Measurements from ENCODE around the gene SLC10A2. TPM values are rescaled to one million over a fixed set of nuclear protein-coding genes. Genes with fewer than 3 reads are reported as not detected.
"Not testable (repeated sequence)": the region's sequence is repeated elsewhere in the genome, so short reads cannot be mapped to it uniquely, and the experiment has no call there.

Gene SLC10A2
- total RNA-seq, 2 donors from 2014 or later = not detected

GRCh38 chr13:103101500-103101899, 35.3 kb upstream of the SLC10A2 start:
- no peaks in the 10 kb centered on the region for H3K27me3 ChIP-seq
- no peaks in the 10 kb centered on the region for H3K4me1 ChIP-seq
- H3K9me3 ChIP-seq = no peaks in the 10 kb centered on the region
- no peak overlapping the region for H3K27ac ChIP-seq
- H3K4me3 ChIP-seq = no peak overlapping the region
- no peak for DNase-seq (ENCODE audit: low spot score)
- no peaks in the 10 kb centered on the region for H3K36me3 ChIP-seq
- no peak for TF ChIP-seq CTCF (IDR thresholded peaks at IDR 0.05)

- TF ChIP-seq CTCF (IDR thresholded peaks at IDR 0.05) = no peak
- Histone ChIP-seq H3K27me3 (no peaks in the 10 kb centered on the region), H3K4me1 (no peaks in the 10 kb centered on the region), H3K9me3 (no peaks in the 10 kb centered on the region), H3K27ac (no peak overlapping the region), H3K36me3 (no peaks in the 10 kb centered on the region), H3K4me3 (no peak overlapping the region)
- no peak for DNase-seq (ENCODE audit: low spot score)
These were observed 34.6 kb upstream of the SLC10A2 start for GRCh38 chr13:103100830-103101229.

GRCh38 chr13:103099722-103100293, 33.6 kb upstream of the SLC10A2 start:
- Histone ChIP-seq H3K27ac (no peak overlapping the region), H3K36me3 (no peaks in the 10 kb centered on the region), H3K4me1 (no peaks in the 10 kb centered on the region), H3K27me3 (no peaks in the 10 kb centered on the region), H3K9me3 (no peaks in the 10 kb centered on the region), H3K4me3 (no peak overlapping the region)
- TF ChIP-seq CTCF (IDR thresholded peaks at IDR 0.05) = no peak
- DNase-seq (ENCODE audit: low spot score) = no peak

DNA sequence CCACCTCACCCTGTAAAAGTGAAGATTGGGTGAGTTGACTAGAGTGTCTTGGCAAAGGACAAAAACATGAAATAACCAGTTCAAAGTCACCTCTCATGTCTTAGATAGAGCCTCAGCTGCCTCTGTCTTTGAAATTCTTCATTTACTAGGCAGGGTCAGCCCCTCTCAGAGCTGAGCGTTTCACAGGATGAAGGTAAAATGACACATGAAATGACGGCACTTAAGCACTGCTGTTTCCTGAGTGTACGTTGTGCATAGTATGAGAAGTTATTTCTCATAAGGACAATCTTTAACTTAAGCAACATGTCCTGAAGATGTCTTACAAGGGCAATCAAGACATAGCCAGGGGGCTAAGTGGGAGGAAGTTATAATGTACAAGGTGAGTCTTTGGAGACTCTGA, 32.3 kb upstream of the SLC10A2 start:
- H3K9me3 ChIP-seq = peaks cover 0 to 6% of the 10 kb centered on the region in 2 donors
- no peak overlapping the region for H3K4me3 ChIP-seq
- H3K4me1 ChIP-seq = no peaks in the 10 kb centered on the region
- no peak overlapping the region for H3K27ac ChIP-seq
- no peaks in the 10 kb centered on the region for H3K36me3 ChIP-seq
- H3K27me3 ChIP-seq = no peaks in the 10 kb centered on the region
- DNase-seq (ENCODE audit: low spot score) = no peak
- TF ChIP-seq CTCF (IDR thresholded peaks at IDR 0.05) = no peak

- H3K36me3 ChIP-seq = no peaks in the 10 kb centered on the region
- peaks cover 0 to 16% of the 10 kb centered on the region in 2 donors for H3K9me3 ChIP-seq
- no peak for DNase-seq (ENCODE audit: low spot score)
- H3K27ac ChIP-seq = no peak overlapping the region
- no peaks in the 10 kb centered on the region for H3K4me1 ChIP-seq
- H3K27me3 ChIP-seq = no peaks in the 10 kb centered on the region
- H3K4me3 ChIP-seq = no peak overlapping the region
- no peak for TF ChIP-seq CTCF (IDR thresholded peaks at IDR 0.05)
These were observed 31.2 kb upstream of the SLC10A2 start for GRCh38 chr13:103097366-103097928.

GRCh38 chr13:103093649-103094048, 27.4 kb upstream of the SLC10A2 start:
- not testable (repeated sequence) for H3K4me1 ChIP-seq; H3K4me3 ChIP-seq; H3K27ac ChIP-seq; H3K27me3 ChIP-seq; H3K36me3 ChIP-seq; DNase-seq (ENCODE audit: low spot score)
- H3K9me3 ChIP-seq = peaks cover 0 to 25% of the 10 kb centered on the region in 2 donors

Measured in right atrium auricular region (tissue), 2 donors.